Pancreas (tissue), 10 donors: Measurements from ENCODE around the gene SEMG1. TPM values are rescaled to one million over a fixed set of nuclear protein-coding genes. Genes with fewer than 3 reads are reported as not detected.

Experiments used
- ATAC-seq, 4 donors: fragments of 200-7000 bp; cut with Tn5 transposase; one replicate each; pipeline versions ENCODE4 v1.8.0 to v1.9.1; 2020; ENCODE audit warnings: mild to moderate bottlenecking in 4 of 4, moderate library complexity in 4 of 4
- DNase-seq, 6 donors: peaks; one replicate each; pipeline ENCODE4 v3.0.0-alpha.2; 2020
- FAIRE-seq: peaks from 2 replicates; lab custom pipeline; 2012; peaks lifted over from hg19 to GRCh38; lab: Jason Lieb, UNC
- H3K27ac ChIP-seq, 4 donors: fragments of 200-600 bp; sonication (generic); 1 replicate in 3 of 4; 2 replicates in 1 of 4; pipeline versions ENCODE4 v1.5.0 to v1.8.0; 2020
- H3K27me3 ChIP-seq, 4 donors: fragments of 200-600 bp; one replicate each; pipeline ENCODE4 v1.8.0; 2021
- H3K36me3 ChIP-seq, 3 donors: fragments of 200-600 bp; sonication (generic) in 1 of 3; one replicate each; pipeline versions ENCODE4 v1.5.0 to v1.8.0; 2020 to 2021
- H3K4me1 ChIP-seq, 3 donors: fragments of 200-600 bp; one replicate each; pipeline ENCODE4 v1.8.0; 2021
- H3K4me3 ChIP-seq, 4 donors: fragments of 200-600 bp; sonication (generic) in 2 of 4; one replicate each; pipeline versions ENCODE4 v1.5.0 to v1.8.0; 2020 to 2021
- H3K9me3 ChIP-seq, 4 donors: fragments of 200-600 bp; one replicate each; pipeline ENCODE4 v1.8.0; 2021
- WGBS, 2 donors: extraction: QIAGEN DNeasy Blood & Tissue Kit; methylation state at CpG; one replicate each; pipeline ENCODE4 v1.1.7; 2013; 5-methylcytosine and 5-hydroxymethylcytosine counted together
- intact Hi-C, 3 donors: fragments of 100-400 bp; cut with DNase I; formaldehyde crosslinking; loops; one replicate each; pipeline versions ENCODE4 v1.11.1 to v1.14.2; 2022
- polyA plus RNA-seq, 2 donors: library from polyadenylated mRNA; stranded (reverse); fragments of 200-250 nt; gene quantifications; one replicate each; pipeline ENCODE4 v1.2.3, GENCODE V29; 2013
- total RNA-seq, 6 donors: library from RNA; stranded (reverse); fragmentation: NEBNext Ultra II Directional in 4 of 6; extraction: Animal tissue kit (Norgen Biotek cat#: 25700) in 4 of 6; gene quantifications; one replicate each; pipeline versions ENCODE4 v1.2.1 to v1.2.4, GENCODE V29; 2021 to 2023
- TF ChIP-seq, protein P1 (sequence below), 4 donors: fragments of 200-600 bp; sonication (generic) in 3 of 4; IDR thresholded peaks; one replicate each; pipeline versions ENCODE4 v1.5.0 to v1.8.0; 2021; ENCODE audit warnings: antibody characterized with exemption in 4 of 4
- donor health status: healthy with polysubstance abuse.
- donor health status: DM: no; HTN: no; CAD: no; lungs with moderate emphysema.
- donor health status: DM: no; HTN: no; CAD: no.
- donor health status: control.
- donor health status: control.
- donor health status: Bipolar disorder and iron deficiency.
- donor health status: DM: yes; HTN: yes; CAD: no.
- donor health status: DM: no; HTN: no; CAD: no.
- donor health status: DM: no; HTN: no; CAD: no.
- donor health status: DM: yes; HTN: yes; CAD: no.

SEMG1 gene
- total and polyA plus RNA-seq, 8 donors: not detected

DNA sequence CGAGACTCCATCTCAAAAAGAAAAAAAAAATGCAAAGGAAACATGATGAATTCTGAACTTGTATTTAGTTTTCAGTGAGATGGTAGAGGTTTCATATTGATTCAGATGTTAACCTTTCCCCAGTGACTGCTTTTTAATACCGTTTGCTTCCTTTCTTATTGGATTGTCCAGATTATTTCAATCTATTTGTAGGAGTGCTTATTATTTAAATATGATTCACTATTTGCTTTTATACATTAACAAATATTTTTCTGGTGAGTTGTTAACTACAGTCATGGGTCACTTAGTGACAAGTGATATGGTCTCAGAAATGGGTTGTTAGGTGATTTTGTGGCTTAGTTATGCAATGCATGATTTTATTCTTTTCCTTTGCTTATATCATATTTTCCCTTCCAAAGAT, 23.7 kb upstream of the SEMG1 start:
- TF ChIP-seq, protein P1, sequence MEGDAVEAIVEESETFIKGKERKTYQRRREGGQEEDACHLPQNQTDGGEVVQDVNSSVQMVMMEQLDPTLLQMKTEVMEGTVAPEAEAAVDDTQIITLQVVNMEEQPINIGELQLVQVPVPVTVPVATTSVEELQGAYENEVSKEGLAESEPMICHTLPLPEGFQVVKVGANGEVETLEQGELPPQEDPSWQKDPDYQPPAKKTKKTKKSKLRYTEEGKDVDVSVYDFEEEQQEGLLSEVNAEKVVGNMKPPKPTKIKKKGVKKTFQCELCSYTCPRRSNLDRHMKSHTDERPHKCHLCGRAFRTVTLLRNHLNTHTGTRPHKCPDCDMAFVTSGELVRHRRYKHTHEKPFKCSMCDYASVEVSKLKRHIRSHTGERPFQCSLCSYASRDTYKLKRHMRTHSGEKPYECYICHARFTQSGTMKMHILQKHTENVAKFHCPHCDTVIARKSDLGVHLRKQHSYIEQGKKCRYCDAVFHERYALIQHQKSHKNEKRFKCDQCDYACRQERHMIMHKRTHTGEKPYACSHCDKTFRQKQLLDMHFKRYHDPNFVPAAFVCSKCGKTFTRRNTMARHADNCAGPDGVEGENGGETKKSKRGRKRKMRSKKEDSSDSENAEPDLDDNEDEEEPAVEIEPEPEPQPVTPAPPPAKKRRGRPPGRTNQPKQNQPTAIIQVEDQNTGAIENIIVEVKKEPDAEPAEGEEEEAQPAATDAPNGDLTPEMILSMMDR (IDR thresholded peaks at IDR 0.05): no peak
- no peaks in the 10 kb centered on the region for H3K27me3 ChIP-seq
- intact Hi-C loops: no loop called here
- no peak for DNase-seq
- H3K27ac ChIP-seq: no peak overlapping the region
- H3K4me1 ChIP-seq: no peaks in the 10 kb centered on the region
- no peak for FAIRE-seq
- H3K36me3 ChIP-seq: no peaks in the 10 kb centered on the region
- H3K4me3 ChIP-seq: no peak overlapping the region
- no peaks in the 10 kb centered on the region for H3K9me3 ChIP-seq
- 84 to 86% methylated on average over 2 of the region's 2 CpGs for WGBS, 2 donors
- ATAC-seq: no peak

- H3K4me3 ChIP-seq: no peak overlapping the region
- no peaks in the 10 kb centered on the region for H3K27me3 ChIP-seq
- no peaks in the 10 kb centered on the region for H3K9me3 ChIP-seq
- FAIRE-seq: no peak
- H3K4me1 ChIP-seq: peaks cover 0 to 4% (median 0%) of the 10 kb centered on the region in 3 donors
- intact Hi-C loops: no loop called here
- ATAC-seq: no peak
- TF ChIP-seq, protein P1 (IDR thresholded peaks at IDR 0.05): no peak
- WGBS, 2 donors: 82% methylated on average over 2 of the region's 2 CpGs
- no peaks in the 10 kb centered on the region for H3K36me3 ChIP-seq
- H3K27ac ChIP-seq: no peak overlapping the region
- no peak for DNase-seq
Measured at GRCh38 chr20:45187693-45188092, 19.1 kb upstream of the SEMG1 start.

DNA sequence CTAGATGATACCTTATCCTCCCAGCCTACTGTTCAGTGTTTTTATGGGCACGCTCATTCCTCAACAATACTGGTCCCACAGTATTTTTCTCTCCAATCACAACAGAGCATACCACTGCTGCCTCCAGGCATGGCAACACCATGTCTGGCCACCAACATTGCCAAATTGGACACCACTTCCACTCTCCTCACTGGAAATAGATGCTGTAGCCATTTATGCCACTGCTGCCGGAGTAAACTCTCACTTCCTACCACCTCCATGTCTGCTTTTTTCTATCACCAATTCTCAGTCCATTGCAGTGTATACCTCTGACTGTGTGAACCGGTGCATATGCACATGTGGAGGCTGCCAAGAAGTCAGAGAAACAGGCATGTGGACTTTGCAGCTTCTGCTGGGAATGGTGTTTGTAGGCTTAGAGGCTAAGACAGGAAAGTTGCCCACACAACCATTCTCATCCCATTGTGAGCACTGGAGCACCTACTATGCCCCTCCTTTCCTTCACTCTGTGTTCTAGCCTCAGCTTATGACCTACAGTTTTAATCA, 17.7 kb upstream of the SEMG1 start:
- Histone ChIP-seq H3K9me3 (no peaks in the 10 kb centered on the region), H3K4me3 (no peak overlapping the region), H3K4me1 (peaks cover 0 to 4% (median 0%) of the 10 kb centered on the region in 3 donors), H3K27ac (no peak overlapping the region), H3K36me3 (no peaks in the 10 kb centered on the region), H3K27me3 (no peaks in the 10 kb centered on the region)
- 56 to 61% methylated on average over 3 of the region's 3 CpGs for WGBS, 2 donors
- FAIRE-seq (no peak), ATAC-seq (peak in 3 of 4 donors; percentile 70 to 81 (median 79)), DNase-seq (peak in 4 of 6 donors; percentile 12 to 40 (median 25))
- intact Hi-C loops: no loop called here
- TF ChIP-seq, protein P1 (IDR thresholded peaks at IDR 0.05): no peak

DNA sequence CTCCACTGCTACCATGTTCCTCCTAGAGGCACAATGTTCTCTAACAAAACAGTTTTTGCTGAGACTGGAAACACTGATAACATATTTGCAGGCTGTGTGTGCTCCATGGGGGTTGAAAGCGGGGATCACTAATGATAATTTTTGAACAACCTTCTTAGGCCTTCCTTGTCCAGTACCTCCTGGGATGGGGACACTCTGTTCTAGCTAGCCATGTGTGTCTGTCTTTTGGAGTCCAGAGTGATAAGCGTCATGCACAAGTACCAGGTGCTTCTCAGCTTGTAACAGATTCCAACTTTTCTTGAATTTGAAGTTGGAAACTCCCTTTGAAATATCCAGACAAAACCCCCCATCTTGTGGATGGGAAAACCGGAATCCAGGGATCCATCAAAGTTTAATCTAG, 17.0 kb upstream of the SEMG1 start:
- ATAC-seq: no peak
- H3K9me3 ChIP-seq: no peaks in the 10 kb centered on the region
- DNase-seq: no peak
- intact Hi-C loops: no loop called here
- TF ChIP-seq, protein P1 (IDR thresholded peaks at IDR 0.05): no peak
- no peak overlapping the region for H3K4me3 ChIP-seq
- no peaks in the 10 kb centered on the region for H3K27me3 ChIP-seq
- no peaks in the 10 kb centered on the region for H3K36me3 ChIP-seq
- WGBS, 2 donors: 92 to 94% methylated on average over 3 of the region's 3 CpGs
- peaks cover 0 to 4% (median 0%) of the 10 kb centered on the region in 3 donors for H3K4me1 ChIP-seq
- no peak for FAIRE-seq
- no peak overlapping the region for H3K27ac ChIP-seq

DNA sequence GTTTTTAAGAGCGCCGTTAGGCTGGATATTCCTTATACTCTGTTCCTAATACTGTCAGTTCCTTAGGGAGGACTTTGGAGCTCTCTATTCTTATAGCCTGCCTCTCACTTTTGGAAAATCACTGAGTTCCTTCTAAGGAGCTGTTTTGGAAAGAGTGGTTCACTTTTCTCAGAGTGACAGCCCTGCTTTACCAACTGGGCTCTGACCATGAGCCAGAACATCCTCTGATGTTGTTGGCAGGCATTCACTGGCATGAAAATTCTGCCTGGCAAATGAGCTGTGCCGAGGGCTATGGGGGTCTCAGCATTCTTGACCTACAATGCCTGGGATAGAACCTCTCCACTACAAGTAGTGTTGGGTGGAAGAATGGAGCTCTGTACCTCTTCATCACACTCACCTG, 14.9 kb upstream of the SEMG1 start:
- no peaks in the 10 kb centered on the region for H3K36me3 ChIP-seq
- H3K27me3 ChIP-seq: no peaks in the 10 kb centered on the region
- no peak for ATAC-seq
- H3K9me3 ChIP-seq: no peaks in the 10 kb centered on the region
- DNase-seq: no peak
- peaks cover 0 to 4% (median 0%) of the 10 kb centered on the region in 3 donors for H3K4me1 ChIP-seq
- no peak overlapping the region for H3K4me3 ChIP-seq
- intact Hi-C loops: no loop called here
- TF ChIP-seq, protein P1 (IDR thresholded peaks at IDR 0.05): no peak
- 84 to 87% methylated on average over 3 of the region's 3 CpGs for WGBS, 2 donors
- no peak for FAIRE-seq
- no peak overlapping the region for H3K27ac ChIP-seq
